Osteocyte (in vitro differentiated cells): ENCODE measurements around the gene NHS. TPM values are rescaled to one million over a fixed set of nuclear protein-coding genes. Genes with fewer than 3 reads are reported as not detected.
"Not testable (repeated sequence)": the region's sequence is repeated elsewhere in the genome, so short reads cannot be mapped to it uniquely, and the experiment has no call there.

Experiments
- DNase-seq: peaks from one replicate; pipeline ENCODE4 v3.0.0; 2021; ENCODE audit warnings: mixed read lengths; ENCODE audit not compliant: unreplicated experiment; ENCODE audit errors: extremely low spot score
- H3K27ac Mint-ChIP-seq: one replicate; pipeline ENCODE4 v1.8.0; 2021; ENCODE audit warnings: mild to moderate bottlenecking, mixed read lengths; ENCODE audit not compliant: unreplicated experiment
- H3K27me3 Mint-ChIP-seq: one replicate; pipeline ENCODE4 v1.8.0; 2021; ENCODE audit warnings: mixed read lengths; ENCODE audit not compliant: unreplicated experiment
- H3K36me3 Mint-ChIP-seq: one replicate; pipeline ENCODE4 v1.8.0; 2021; ENCODE audit warnings: mixed read lengths; ENCODE audit not compliant: unreplicated experiment
- H3K4me1 Mint-ChIP-seq: one replicate; pipeline ENCODE4 v1.8.0; 2021; ENCODE audit warnings: mixed read lengths; ENCODE audit not compliant: unreplicated experiment
- H3K4me3 Mint-ChIP-seq: one replicate; pipeline ENCODE4 v1.8.0; 2021; ENCODE audit warnings: mild to moderate bottlenecking, moderate library complexity, mixed read lengths; ENCODE audit not compliant: unreplicated experiment
- H3K9me3 Mint-ChIP-seq: one replicate; pipeline ENCODE4 v1.8.0; 2021; ENCODE audit warnings: mixed read lengths; ENCODE audit not compliant: unreplicated experiment
- total RNA-seq: library from RNA; stranded (reverse); gene quantifications from 2 replicates; pipeline ENCODE4 v1.2.1, GENCODE V29; 2021
- TF ChIP-seq, protein P1 (sequence below): fragments of 200-600 bp; sonication (generic); IDR thresholded peaks from 2 replicates; pipeline ENCODE4 v1.5.0; 2021; ENCODE audit warnings: antibody characterized with exemption, mild to moderate bottlenecking, moderate library complexity

The NHS gene
- total RNA-seq, 1 donor from 2014 or later: 4.3 TPM

DNA sequence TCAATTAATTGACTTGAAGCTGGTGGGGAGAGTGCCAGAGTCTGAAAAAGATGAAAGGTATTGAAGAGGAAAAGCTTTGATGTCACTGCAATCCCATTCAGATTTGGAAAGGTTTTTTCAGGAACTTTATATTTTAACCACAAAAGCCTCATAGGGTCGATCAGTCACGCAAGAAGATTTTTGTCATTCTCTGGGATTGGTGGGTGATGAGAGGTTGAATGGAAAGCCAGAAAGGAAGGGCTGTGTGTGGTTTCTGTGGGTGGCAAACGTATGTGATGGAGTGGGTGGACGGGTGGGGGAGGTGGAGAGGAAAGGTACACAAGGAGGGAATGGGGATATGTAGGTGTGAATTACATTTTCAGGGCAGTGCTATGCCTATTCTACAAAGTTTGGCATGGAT lies 188.5 kb downstream of the NHS start:
- H3K9me3 Mint-ChIP-seq: no peaks in the 10 kb centered on the region
- no peaks in the 10 kb centered on the region for H3K36me3 Mint-ChIP-seq
- no peak for DNase-seq
- no peaks in the 10 kb centered on the region for H3K27me3 Mint-ChIP-seq
- H3K27ac Mint-ChIP-seq: no peak overlapping the region
- no peak overlapping the region for H3K4me3 Mint-ChIP-seq
- TF ChIP-seq, protein P1, sequence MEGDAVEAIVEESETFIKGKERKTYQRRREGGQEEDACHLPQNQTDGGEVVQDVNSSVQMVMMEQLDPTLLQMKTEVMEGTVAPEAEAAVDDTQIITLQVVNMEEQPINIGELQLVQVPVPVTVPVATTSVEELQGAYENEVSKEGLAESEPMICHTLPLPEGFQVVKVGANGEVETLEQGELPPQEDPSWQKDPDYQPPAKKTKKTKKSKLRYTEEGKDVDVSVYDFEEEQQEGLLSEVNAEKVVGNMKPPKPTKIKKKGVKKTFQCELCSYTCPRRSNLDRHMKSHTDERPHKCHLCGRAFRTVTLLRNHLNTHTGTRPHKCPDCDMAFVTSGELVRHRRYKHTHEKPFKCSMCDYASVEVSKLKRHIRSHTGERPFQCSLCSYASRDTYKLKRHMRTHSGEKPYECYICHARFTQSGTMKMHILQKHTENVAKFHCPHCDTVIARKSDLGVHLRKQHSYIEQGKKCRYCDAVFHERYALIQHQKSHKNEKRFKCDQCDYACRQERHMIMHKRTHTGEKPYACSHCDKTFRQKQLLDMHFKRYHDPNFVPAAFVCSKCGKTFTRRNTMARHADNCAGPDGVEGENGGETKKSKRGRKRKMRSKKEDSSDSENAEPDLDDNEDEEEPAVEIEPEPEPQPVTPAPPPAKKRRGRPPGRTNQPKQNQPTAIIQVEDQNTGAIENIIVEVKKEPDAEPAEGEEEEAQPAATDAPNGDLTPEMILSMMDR: no peak
- H3K4me1 Mint-ChIP-seq: peaks cover 17% of the 10 kb centered on the region

DNA sequence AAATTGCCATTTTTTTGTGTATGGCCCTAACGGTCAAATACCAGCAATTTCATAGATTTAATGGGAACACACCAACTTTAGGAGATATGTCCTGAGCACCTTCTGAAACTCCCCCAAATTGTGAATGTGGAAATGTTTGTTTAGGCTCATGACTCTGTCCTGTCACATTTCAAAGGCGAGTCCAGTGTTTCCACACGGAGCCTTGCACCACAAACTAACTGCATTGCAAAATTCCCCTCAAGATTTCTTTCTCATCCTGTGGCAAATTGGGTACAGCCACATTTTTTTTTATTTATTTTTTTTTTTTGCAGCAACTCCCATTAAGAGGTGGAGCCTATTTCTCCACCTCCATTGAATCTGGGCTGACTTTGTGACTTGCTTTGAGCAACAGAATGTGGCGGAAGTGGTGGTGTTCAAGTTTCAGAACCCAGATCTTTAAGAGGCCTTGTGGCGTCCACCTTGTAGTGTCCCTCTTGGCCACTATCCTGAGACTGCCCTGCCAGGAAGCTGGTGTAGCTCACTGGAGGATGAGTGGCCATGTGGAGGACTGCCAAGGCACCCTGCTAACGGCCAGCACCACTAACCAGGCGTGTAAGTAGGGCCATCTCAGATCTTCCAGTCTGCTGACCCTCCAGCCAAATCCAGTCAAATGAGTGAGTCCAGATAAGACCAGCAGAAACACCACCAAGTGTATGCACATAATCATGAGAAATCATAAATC lies 189.8 kb downstream of the NHS start:
- no peak overlapping the region for H3K27ac Mint-ChIP-seq
- no peak for DNase-seq
- TF ChIP-seq, protein P1: no peak
- no peaks in the 10 kb centered on the region for H3K27me3 Mint-ChIP-seq
- H3K36me3 Mint-ChIP-seq: no peaks in the 10 kb centered on the region
- no peaks in the 10 kb centered on the region for H3K9me3 Mint-ChIP-seq
- H3K4me3 Mint-ChIP-seq: no peak overlapping the region
- peaks cover 9% of the 10 kb centered on the region for H3K4me1 Mint-ChIP-seq

DNA sequence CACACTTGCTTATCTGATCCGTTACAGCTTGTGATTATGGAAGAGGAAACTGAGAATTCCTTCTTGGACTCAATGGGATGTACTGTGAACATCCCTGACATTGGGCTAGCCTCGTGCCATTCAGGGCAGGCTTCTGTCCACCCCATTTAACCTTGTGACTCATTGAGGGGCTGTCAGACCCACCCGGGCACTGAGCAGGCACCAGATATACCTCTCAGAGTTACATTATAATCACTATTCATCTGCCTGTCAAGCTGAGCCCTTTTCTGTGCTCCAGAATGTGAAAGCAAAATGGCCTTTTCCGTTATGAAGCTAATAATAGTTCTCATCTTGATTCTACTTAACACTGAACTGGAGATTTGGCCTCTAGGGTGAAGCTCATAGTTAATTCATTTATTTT lies 191.7 kb downstream of the NHS start:
- H3K9me3 Mint-ChIP-seq: no peaks in the 10 kb centered on the region
- no peak for DNase-seq
- H3K27me3 Mint-ChIP-seq: peaks cover 2% of the 10 kb centered on the region
- no peaks in the 10 kb centered on the region for H3K36me3 Mint-ChIP-seq
- TF ChIP-seq, protein P1: no peak
- H3K4me3 Mint-ChIP-seq: no peak overlapping the region
- no peak overlapping the region for H3K27ac Mint-ChIP-seq
- H3K4me1 Mint-ChIP-seq: no peaks in the 10 kb centered on the region

DNA sequence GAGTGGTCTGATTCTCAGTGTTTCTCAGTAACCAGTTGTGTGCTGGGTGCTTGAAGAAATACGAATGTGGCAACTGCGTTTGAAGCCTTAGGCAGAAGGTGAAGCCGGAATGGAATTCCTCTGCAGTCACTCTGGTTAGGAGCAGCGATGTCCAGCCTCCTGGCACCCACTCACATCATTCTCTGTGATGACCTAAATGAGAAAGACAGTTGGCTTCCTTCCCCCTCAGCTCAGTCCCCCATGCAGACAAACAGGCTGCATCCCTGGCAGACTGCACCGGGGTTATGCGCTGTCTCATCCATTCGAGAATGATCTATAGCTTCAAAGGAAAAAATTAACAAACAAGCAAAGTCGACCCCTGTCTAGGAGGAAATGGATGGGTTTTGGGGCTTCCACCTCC lies 192.2 kb downstream of the NHS start:
- Mint-ChIP-seq H3K27ac (no peak overlapping the region), H3K27me3 (peaks cover 3% of the 10 kb centered on the region), H3K9me3 (no peaks in the 10 kb centered on the region), H3K36me3 (no peaks in the 10 kb centered on the region), H3K4me3 (no peak overlapping the region), H3K4me1 (no peaks in the 10 kb centered on the region)
- TF ChIP-seq, protein P1: no peak
- no peak for DNase-seq

DNA sequence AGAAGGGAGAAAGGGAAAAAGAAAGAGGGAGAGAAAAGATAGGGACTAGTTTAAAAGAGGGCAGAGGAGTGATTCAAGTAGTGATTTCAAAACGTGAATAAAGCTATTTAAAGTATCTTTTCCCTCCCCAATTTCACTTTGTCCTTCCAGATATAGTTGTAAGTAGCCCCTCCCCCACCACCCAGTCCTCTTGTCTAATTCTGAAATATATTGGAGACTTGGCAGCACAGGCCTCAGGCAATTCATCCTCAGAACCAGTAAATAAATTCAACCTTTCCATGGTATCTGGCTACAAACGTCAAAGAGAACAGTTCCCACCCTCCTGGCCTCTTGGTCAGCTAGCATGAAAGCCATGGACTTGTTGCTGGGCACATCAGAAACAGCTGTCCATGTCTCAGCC lies 192.8 kb downstream of the NHS start:
- Mint-ChIP-seq H3K4me1 (no peaks in the 10 kb centered on the region), H3K9me3 (no peaks in the 10 kb centered on the region), H3K4me3 (no peak overlapping the region), H3K27me3 (peaks cover 3% of the 10 kb centered on the region), H3K36me3 (no peaks in the 10 kb centered on the region), H3K27ac (no peak overlapping the region)
- TF ChIP-seq, protein P1: no peak
- no peak for DNase-seq

DNA sequence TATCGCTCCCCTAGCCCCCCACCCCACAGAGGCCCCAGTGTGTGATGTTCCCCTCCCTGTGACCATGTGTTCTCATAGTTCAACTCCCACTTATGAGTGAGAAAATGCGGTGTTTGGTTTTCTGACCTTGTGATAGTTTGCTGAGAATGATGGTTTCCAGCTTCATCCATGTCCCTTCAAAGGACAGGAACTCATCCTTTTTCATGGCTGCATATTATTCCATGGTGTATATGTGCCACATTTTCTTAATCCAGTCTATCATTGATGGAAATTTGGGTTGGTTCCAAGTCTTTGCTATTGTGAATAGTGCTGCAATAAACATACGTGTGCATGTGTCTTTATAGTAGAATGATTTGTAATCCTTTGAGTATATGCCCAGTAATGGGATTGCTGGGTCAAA lies 193.8 kb downstream of the NHS start:
- not testable (repeated sequence) for H3K27me3 Mint-ChIP-seq, H3K36me3 Mint-ChIP-seq, H3K9me3 Mint-ChIP-seq, H3K4me1 Mint-ChIP-seq, DNase-seq, H3K27ac Mint-ChIP-seq, H3K4me3 Mint-ChIP-seq
